SK-N-SH (cell line): ENCODE data around the gene TMTC4.

ENCODE experiments used
- MEF2A ChIP-seq: IDR thresholded peaks from 2 replicates; pipeline ENCODE4 v1.4.0; 2012; ENCODE audit warnings: low read depth, borderline replicate concordance
- NRF1 ChIP-seq: IDR thresholded peaks from 2 replicates; pipeline ENCODE4 v1.6.1; 2012; ENCODE audit warnings: low read depth, mild to moderate bottlenecking, low read length
- RCOR1 ChIP-seq: fragments of 150-350 bp; IDR thresholded peaks from 2 replicates; pipeline ENCODE4 v1.6.1; 2017; ENCODE audit warnings: antibody characterized with exemption, low read length
- TF ChIP-seq, protein P1 (sequence below): fragments of 200-600 bp; sonication (generic); IDR thresholded peaks from 2 replicates; pipeline ENCODE4 v1.6.1; 2017; ENCODE audit warnings: antibody characterized with exemption, mild to moderate bottlenecking, moderate library complexity
- TF ChIP-seq, protein P2 (sequence below): IDR thresholded peaks from 2 replicates; pipeline ENCODE4 v1.4.0; 2012; ENCODE audit warnings: low read depth, borderline replicate concordance

DNA sequence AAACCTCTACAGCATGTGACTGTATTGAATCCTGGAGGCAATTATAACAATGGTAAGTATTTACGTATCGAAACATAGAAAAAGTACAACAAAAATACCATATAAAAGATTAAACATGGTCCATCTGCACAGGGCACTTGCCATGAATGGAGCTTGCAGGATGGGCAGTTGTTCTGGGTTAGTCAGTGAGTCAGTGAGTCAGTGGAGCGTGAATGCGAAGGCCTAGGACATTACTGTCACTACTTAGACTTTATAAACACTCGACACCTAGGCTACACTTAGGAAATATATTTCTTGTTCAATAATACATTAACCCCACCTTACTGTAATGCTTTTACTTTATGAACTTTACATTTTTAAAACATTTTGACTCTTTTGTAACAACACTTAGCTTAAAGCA, 35.6 kb upstream of the TMTC4 start:
- TF ChIP-seq NRF1 (no peak), RCOR1 (no peak), MEF2A (no peak)
- TF ChIP-seq, protein P1, sequence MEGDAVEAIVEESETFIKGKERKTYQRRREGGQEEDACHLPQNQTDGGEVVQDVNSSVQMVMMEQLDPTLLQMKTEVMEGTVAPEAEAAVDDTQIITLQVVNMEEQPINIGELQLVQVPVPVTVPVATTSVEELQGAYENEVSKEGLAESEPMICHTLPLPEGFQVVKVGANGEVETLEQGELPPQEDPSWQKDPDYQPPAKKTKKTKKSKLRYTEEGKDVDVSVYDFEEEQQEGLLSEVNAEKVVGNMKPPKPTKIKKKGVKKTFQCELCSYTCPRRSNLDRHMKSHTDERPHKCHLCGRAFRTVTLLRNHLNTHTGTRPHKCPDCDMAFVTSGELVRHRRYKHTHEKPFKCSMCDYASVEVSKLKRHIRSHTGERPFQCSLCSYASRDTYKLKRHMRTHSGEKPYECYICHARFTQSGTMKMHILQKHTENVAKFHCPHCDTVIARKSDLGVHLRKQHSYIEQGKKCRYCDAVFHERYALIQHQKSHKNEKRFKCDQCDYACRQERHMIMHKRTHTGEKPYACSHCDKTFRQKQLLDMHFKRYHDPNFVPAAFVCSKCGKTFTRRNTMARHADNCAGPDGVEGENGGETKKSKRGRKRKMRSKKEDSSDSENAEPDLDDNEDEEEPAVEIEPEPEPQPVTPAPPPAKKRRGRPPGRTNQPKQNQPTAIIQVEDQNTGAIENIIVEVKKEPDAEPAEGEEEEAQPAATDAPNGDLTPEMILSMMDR: no peak
- TF ChIP-seq, protein P2, sequence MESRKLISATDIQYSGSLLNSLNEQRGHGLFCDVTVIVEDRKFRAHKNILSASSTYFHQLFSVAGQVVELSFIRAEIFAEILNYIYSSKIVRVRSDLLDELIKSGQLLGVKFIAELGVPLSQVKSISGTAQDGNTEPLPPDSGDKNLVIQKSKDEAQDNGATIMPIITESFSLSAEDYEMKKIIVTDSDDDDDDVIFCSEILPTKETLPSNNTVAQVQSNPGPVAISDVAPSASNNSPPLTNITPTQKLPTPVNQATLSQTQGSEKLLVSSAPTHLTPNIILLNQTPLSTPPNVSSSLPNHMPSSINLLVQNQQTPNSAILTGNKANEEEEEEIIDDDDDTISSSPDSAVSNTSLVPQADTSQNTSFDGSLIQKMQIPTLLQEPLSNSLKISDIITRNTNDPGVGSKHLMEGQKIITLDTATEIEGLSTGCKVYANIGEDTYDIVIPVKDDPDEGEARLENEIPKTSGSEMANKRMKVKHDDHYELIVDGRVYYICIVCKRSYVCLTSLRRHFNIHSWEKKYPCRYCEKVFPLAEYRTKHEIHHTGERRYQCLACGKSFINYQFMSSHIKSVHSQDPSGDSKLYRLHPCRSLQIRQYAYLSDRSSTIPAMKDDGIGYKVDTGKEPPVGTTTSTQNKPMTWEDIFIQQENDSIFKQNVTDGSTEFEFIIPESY: no peak
